Progenitor cell of endocrine pancreas (in vitro differentiated cells): ENCODE results near the gene GSX2. TPM values are rescaled to one million over a fixed set of nuclear protein-coding genes. Genes with fewer than 3 reads are reported as not detected.

ENCODE experiments used
- DNase-seq: peaks from one replicate; pipeline ENCODE4 v3.0.0; 2021; ENCODE audit warnings: low spot score; ENCODE audit not compliant: unreplicated experiment
- H3K27ac Mint-ChIP-seq: 2 replicates; pipeline ENCODE4 v1.8.0; 2021; ENCODE audit warnings: mild to moderate bottlenecking, moderate library complexity, mixed read lengths
- H3K27me3 Mint-ChIP-seq: 2 replicates; pipeline ENCODE4 v1.8.0; 2021; ENCODE audit warnings: mixed read lengths
- H3K36me3 Mint-ChIP-seq: 2 replicates; pipeline ENCODE4 v1.8.0; 2022; ENCODE audit warnings: mixed read lengths; ENCODE audit not compliant: insufficient read depth
- H3K4me1 Mint-ChIP-seq: 2 replicates; pipeline ENCODE4 v1.8.0; 2021; ENCODE audit warnings: low read depth, mixed read lengths
- H3K4me3 Mint-ChIP-seq: 2 replicates; pipeline ENCODE4 v1.8.0; 2021; ENCODE audit warnings: low read depth, mild to moderate bottlenecking, moderate library complexity, mixed read lengths
- H3K9me3 Mint-ChIP-seq: 2 replicates; pipeline ENCODE4 v1.8.0; 2021; ENCODE audit warnings: low read depth, mixed read lengths
- CTCF ChIP-seq: fragments of 200-600 bp; sonication (generic); IDR thresholded peaks from one replicate; pipeline ENCODE4 v1.5.0; 2021; ENCODE audit warnings: antibody characterized with exemption, mild to moderate bottlenecking; ENCODE audit not compliant: unreplicated experiment
- total RNA-seq: library from RNA; stranded (reverse); gene quantifications from 2 replicates; pipeline ENCODE4 v1.2.1, GENCODE V29; 2021

Gene GSX2
- total RNA-seq, 1 donor from 2014 or later: not detected

- TF ChIP-seq CTCF: no peak
- no peaks in the 10 kb centered on the region for H3K9me3 Mint-ChIP-seq
- peaks cover 92% of the 10 kb centered on the region for H3K27me3 Mint-ChIP-seq
- H3K4me3 Mint-ChIP-seq: no peak overlapping the region
- H3K36me3 Mint-ChIP-seq: no peaks in the 10 kb centered on the region
- no peak for DNase-seq
- H3K4me1 Mint-ChIP-seq: peaks cover 13% of the 10 kb centered on the region
- H3K27ac Mint-ChIP-seq: no peak overlapping the region
These were observed 9.6 kb upstream of the GSX2 start for GRCh38 chr4:54090404-54090803.

- Mint-ChIP-seq H3K4me3 (peak overlapping the region; percentile 74), H3K27me3 (peaks cover 92% of the 10 kb centered on the region), H3K36me3 (no peaks in the 10 kb centered on the region), H3K9me3 (no peaks in the 10 kb centered on the region), H3K4me1 (peaks cover 15% of the 10 kb centered on the region), H3K27ac (no peak overlapping the region)
- TF ChIP-seq CTCF: no peak
- no peak for DNase-seq
These were observed 8.9 kb upstream of the GSX2 start for GRCh38 chr4:54090804-54091623.

GRCh38 chr4:54091637-54092404, 8.1 kb upstream of the GSX2 start:
- Mint-ChIP-seq H3K27ac (peak overlapping the region; percentile 12), H3K9me3 (no peaks in the 10 kb centered on the region), H3K4me1 (peaks cover 23% of the 10 kb centered on the region), H3K36me3 (no peaks in the 10 kb centered on the region), H3K27me3 (peaks cover 92% of the 10 kb centered on the region), H3K4me3 (peak overlapping the region; percentile 74)
- DNase-seq: peak; percentile 27
- no peak for TF ChIP-seq CTCF

GRCh38 chr4:54092405-54093323, 7.3 kb upstream of the GSX2 start:
- no peak overlapping the region for H3K27ac Mint-ChIP-seq
- H3K9me3 Mint-ChIP-seq: no peaks in the 10 kb centered on the region
- peaks cover 92% of the 10 kb centered on the region for H3K27me3 Mint-ChIP-seq
- H3K4me1 Mint-ChIP-seq: peaks cover 23% of the 10 kb centered on the region
- peak overlapping the region; percentile 74 for H3K4me3 Mint-ChIP-seq
- H3K36me3 Mint-ChIP-seq: no peaks in the 10 kb centered on the region
- no peak for TF ChIP-seq CTCF
- DNase-seq: no peak
